Placental pericyte (primary cell): ENCODE results near the gene ZG16. TPM values are rescaled to one million over a fixed set of nuclear protein-coding genes. Genes with fewer than 3 reads are reported as not detected.

ENCODE experiments used
- small RNA-seq: library from RNA; depleted of rRNA; stranded (forward); fragments of <200 nt; gene quantifications from one replicate; pipeline ENCODE3, GENCODE V24; 2012; ENCODE audit warnings: low replicate concordance
- total RNA-seq: library from RNA; depleted of rRNA; stranded (reverse); fragments of >200 nt; gene quantifications from 2 replicates; pipeline ENCODE4 v1.2.3, GENCODE V29; 2012

The ZG16 gene
- not detected in 2 replicates for total RNA-seq

GRCh38 chr16:29777576-29778350 is at the start of gene ZG16:
Gene ZG16 (plus strand): TSS chr16:29778256. CDS start chr16:29779267, 1,011 bp downstream.

GRCh38 chr16:29745853-29746345 is 32.2 kb upstream of the ZG16 start, which contains the start of gene C16orf54:
Gene C16orf54 (minus strand): TSS chr16:29745990. CDS start chr16:29744951, 1,039 bp downstream.

GRCh38 chr16:29790183-29790948 is 12.3 kb downstream of the ZG16 start, which contains the start of gene KIF22:
Gene KIF22 (plus strand): TSS chr16:29790751. CDS start chr16:29790760, 9 bp downstream.

GRCh38 chr16:29806099-29806579 is 28.1 kb downstream of the ZG16 start, which contains the start of gene MAZ:
Gene MAZ (plus strand): TSS chr16:29806529. CDS start chr16:29806702, 173 bp downstream.

GRCh38 chr16:29811896-29812665 is 34.0 kb downstream of the ZG16 start, which contains the start of gene PRRT2:
Gene PRRT2 (plus strand): TSS chr16:29812193. CDS start chr16:29813055, 862 bp downstream.

GRCh38 chr16:29815793-29816693 is 38.0 kb downstream of the ZG16 start, which contains the start of gene PAGR1:
Gene PAGR1 (plus strand): TSS chr16:29816152. CDS start chr16:29816526, 374 bp downstream.

GRCh38 chr16:29820271-29820701 is 42.2 kb downstream of the ZG16 start, which contains the start of gene MVP:
Gene MVP (plus strand): TSS chr16:29820462. CDS start chr16:29830550, 10,088 bp downstream.

Small RNA genes within 50 kb of the gene (small RNA-seq; reads per million reads assigned to genes)
- gene AC009133.6 (not detected), gene AC120114.4 (not detected)

Other genes with a start within 250 kb of the ZG16 start
- not detected in 2 replicates for gene SPN, start 115.0 kb upstream of the ZG16 start, total RNA-seq
- gene QPRT, start 99.1 kb upstream of the ZG16 start, total RNA-seq: 25.5 and 137 TPM in 2 replicates
- not detected in 2 replicates for gene C16orf54, start 32.3 kb upstream of the ZG16 start, total RNA-seq
- gene KIF22, start 12.5 kb downstream of the ZG16 start, total RNA-seq: 4.6 and 94.6 TPM in 2 replicates
- gene MAZ, start 28.3 kb downstream of the ZG16 start, total RNA-seq: 176 and 280 TPM in 2 replicates
- 0.44 and 3.6 TPM in 2 replicates for gene PRRT2, start 33.9 kb downstream of the ZG16 start, total RNA-seq
- 24.1 and 33.4 TPM in 2 replicates for gene PAGR1, start 37.9 kb downstream of the ZG16 start, total RNA-seq
- 159 and 453 TPM in 2 replicates for gene MVP, start 42.2 kb downstream of the ZG16 start, total RNA-seq
- gene CDIPT, start 85.0 kb downstream of the ZG16 start, total RNA-seq: 89.6 and 117 TPM in 2 replicates
- 7.3 and 17.7 TPM in 2 replicates for gene SEZ6L2, start 121.3 kb downstream of the ZG16 start, total RNA-seq
- gene ASPHD1, start 122.2 kb downstream of the ZG16 start, total RNA-seq: 2.3 and 9.2 TPM in 2 replicates
- gene KCTD13, start 148.0 kb downstream of the ZG16 start, total RNA-seq: 13.1 and 20.5 TPM in 2 replicates
- 61.1 and 83.6 TPM in 2 replicates for gene TMEM219, start 183.8 kb downstream of the ZG16 start, total RNA-seq
- gene TAOK2, start 195.6 kb downstream of the ZG16 start, total RNA-seq: 47.7 and 86.2 TPM in 2 replicates
- 6.8 and 12.6 TPM in 2 replicates for gene HIRIP3, start 217.4 kb downstream of the ZG16 start, total RNA-seq
- 26.7 and 54.7 TPM in 2 replicates for gene INO80E, start 218.0 kb downstream of the ZG16 start, total RNA-seq
- gene DOC2A, start 232.8 kb downstream of the ZG16 start, total RNA-seq: 0.14 TPM in 1 of 2 replicates, not detected in the other
- gene C16orf92, start 244.9 kb downstream of the ZG16 start, total RNA-seq: not detected in 2 replicates